Measurements from ENCODE around the gene TMEM171.

The TMEM171 gene

GRCh38 chr5:73121119-73121463, 716 bp downstream of the TMEM171 start:
- DNase-seq, result no peak

DNA sequence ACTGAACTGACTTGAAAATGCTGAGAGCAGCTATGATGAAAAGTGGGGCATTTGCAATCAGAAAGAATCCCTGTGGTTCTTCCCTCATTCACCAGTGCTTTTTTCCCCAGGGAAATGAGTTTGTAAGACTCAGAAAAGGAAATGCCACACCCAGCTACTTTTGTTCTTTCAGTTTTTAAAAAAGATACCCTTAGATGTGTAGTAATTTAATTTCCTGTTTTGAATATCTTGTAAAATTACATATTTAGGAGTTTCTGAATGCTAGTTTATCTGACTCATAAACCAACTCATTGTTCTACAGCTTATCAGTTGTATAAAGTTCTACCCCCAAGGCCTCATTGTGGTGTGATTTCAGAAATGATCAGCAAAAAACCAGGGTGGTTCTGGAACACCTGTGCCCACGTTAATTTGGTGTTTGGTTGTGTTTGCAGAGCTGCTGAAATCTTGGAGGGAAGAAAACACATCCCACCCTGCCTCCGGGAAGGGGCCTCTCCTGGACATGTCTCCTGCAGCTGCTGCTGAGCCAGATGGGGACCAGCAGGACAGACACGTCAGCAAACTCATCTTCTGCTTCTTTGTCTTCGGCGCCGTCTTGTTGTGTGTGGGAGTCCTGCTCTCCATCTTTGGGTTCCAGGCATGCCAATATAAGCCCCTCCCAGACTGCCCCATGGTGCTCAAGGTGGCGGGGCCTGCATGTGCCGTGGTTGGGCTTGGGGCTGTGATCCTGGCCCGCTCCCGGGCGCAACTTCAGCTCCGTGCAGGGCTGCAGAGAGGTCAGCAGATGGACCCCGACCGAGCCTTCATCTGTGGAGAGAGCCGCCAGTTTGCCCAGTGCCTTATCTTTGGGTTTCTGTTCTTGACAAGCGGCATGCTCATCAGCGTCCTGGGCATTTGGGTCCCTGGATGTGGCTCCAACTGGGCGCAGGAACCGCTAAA, 2.8 kb downstream of the TMEM171 start:
- DNase-seq, result peak; percentile 42

DNA sequence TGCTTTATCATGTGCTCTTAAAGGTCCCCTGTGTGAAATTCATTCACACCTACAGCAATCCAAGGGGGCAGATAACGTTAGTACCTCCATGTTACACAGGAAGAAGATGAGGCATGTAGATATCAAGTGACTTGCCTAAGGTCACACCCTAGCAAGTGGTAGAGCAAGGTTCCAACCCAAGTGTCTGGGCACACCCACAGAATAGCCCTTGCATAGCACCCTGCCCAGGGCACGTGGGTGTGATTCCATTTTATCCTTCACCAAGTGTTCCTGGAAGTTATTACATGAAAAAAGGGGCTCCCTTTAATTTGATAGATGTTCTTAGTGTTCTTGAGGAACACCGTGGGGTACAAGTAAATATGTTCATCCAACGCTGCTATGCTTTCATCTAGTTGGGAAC, 4.9 kb downstream of the TMEM171 start:
- no peak for DNase-seq

GRCh38 chr5:73126381-73126780, 6.0 kb downstream of the TMEM171 start:
- DNase-seq, result no peak

DNA sequence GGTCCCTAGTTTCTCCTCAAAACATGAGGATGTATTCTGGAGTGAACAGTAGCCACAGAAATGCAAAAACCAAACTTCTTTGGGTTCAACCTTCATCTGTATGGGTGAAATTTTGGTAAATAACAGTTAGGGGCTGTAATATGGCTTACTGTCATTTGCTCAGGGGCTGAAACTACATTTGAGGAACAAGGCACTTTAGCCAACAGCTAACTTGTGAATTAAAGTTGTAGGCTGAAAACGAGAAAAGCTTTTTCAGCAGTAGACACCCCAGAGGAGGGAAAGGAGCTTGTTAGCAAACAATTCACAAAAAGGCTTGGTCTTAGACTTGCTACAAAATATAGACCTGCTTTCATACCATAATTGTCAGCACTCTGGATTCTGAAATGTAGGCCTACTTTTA, 6.6 kb downstream of the TMEM171 start:
- no peak for DNase-seq

DNA sequence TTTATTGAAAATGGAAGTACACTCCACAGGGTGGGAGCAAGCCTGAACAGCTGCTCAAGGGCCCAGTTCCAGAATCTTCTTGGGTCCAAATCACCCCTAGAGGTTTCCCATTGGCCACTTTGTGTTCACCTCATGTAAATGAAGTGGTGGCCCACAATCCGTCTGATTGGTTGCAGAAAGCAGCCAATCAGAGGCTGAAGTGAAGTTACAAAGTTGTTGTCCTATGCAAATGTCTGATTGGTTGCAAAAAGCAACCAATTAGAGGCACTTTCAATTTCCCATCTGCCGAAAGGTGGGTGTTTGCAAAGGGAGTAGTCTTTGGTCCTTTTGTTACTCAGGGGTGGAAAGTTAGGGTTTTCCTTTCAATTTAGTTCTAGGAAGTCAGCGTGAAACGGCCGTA, 8.8 kb downstream of the TMEM171 start:
- no peak for DNase-seq

GRCh38 chr5:73130811-73131210, 10.4 kb downstream of the TMEM171 start:
- DNase-seq, result peak; percentile 62

GRCh38 chr5:73131711-73132425, 11.5 kb downstream of the TMEM171 start:
- no peak for DNase-seq

GRCh38 chr5:73132759-73133158, 12.4 kb downstream of the TMEM171 start:
- no peak for DNase-seq

GRCh38 chr5:73135021-73135420, 14.6 kb downstream of the TMEM171 start:
- DNase-seq, result no peak

- DNase-seq, result no peak
These were observed 15.2 kb downstream of the TMEM171 start for GRCh38 chr5:73135429-73136054.

GRCh38 chr5:73136055-73136562, 15.7 kb downstream of the TMEM171 start:
- peak; percentile 32 for DNase-seq

GRCh38 chr5:73137563-73138530, 17.5 kb downstream of the TMEM171 start:
- DNase-seq, result no peak

GRCh38 chr5:73139485-73139884, 19.1 kb downstream of the TMEM171 start:
- DNase-seq, result no peak

DNA sequence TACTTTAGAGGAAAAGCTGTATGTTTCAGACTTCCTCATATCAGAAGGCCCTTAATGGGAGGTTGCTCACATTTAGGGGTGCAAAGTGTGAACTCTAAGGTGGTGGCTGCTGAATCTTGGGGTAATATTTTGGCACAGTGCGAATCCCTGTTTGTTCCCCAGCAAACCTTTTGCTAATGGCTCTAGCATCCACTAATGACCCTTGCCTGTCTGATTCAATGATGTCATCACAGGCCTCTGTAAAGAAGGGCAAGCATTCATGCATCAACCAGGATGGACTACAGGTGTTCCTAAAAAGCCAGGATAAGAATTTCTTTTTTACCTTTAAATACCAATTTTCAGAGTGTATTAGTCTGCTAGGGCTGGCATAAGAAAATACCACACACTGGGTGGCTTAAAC, 20.4 kb downstream of the TMEM171 start:
- DNase-seq, result no peak

- no peak for DNase-seq
These were observed 21.7 kb downstream of the TMEM171 start for GRCh38 chr5:73142035-73142434.

DNA sequence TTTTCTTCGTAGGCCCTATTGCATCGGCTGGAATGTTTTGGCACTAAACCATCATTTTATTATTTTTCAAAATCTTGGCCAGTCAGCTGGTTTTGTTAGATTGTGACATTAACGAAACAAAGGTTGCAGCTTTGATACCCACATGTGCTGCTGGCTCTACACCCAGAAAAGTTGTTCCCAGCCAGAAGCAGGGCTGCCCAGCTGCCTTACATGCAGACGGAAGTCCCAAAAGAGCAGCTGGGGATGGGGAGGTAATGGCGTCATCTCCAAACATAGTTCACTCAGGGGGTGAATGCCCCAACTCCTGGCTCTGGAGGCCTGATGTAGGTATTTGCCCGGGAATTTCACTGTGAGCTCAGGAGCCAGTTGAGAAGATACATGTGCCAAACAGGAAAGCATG, 23.3 kb downstream of the TMEM171 start:
- no peak for DNase-seq

DNA sequence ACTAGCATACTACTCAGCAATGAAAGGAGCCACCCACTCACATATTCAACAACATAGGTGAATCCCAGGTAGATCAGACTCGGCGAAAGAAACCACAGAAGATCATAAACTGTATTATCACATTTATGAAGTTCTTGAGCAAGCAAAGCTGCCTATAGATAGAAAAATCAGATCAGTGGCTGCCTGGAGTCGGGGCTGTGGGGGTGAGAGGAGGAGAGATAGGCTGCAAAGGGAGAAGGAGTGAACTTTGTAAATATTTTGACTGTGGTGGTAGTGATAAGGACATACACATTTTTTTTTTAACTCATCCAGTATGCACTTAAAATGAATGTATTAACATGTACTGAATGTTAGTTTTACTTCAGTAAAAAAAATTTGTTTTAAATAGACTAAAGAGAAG, 29.2 kb downstream of the TMEM171 start:
- no peak for DNase-seq

GRCh38 chr5:73150876-73151275, 30.5 kb downstream of the TMEM171 start:
- no peak for DNase-seq

- DNase-seq, result no peak
These were observed 31.5 kb downstream of the TMEM171 start for GRCh38 chr5:73151766-73152410.
